ENCODE data around the gene PLXNA3.

DNA sequence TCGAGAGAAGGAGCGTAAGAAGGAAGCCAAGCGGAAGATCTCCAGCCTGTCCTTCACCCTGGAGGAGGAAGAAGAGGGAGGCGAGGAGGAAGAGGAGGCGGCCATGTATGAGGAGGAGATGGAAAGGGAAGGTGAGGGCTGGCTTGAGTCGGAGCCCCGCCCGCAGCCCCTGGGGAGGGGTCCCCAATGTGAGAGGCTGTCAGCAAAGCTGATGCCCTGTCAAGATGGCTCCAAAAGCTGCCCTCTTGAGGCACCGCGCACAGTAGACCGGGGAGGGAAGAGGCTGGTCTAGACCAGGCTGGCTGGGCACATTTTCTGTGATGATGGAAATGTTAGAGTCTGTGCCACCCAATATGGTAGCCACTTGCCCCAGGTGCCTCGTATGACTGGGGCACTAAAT lies 11.7 kb upstream of the PLXNA3 start:
- TF ChIP-seq POLR2A (IDR thresholded peaks at IDR 0.05) (no peak), POLR2AphosphoS5 (IDR thresholded peaks at IDR 0.05) (no peak), EP300 (IDR thresholded peaks at IDR 0.05) (no peak)
- TF ChIP-seq, protein P1, sequence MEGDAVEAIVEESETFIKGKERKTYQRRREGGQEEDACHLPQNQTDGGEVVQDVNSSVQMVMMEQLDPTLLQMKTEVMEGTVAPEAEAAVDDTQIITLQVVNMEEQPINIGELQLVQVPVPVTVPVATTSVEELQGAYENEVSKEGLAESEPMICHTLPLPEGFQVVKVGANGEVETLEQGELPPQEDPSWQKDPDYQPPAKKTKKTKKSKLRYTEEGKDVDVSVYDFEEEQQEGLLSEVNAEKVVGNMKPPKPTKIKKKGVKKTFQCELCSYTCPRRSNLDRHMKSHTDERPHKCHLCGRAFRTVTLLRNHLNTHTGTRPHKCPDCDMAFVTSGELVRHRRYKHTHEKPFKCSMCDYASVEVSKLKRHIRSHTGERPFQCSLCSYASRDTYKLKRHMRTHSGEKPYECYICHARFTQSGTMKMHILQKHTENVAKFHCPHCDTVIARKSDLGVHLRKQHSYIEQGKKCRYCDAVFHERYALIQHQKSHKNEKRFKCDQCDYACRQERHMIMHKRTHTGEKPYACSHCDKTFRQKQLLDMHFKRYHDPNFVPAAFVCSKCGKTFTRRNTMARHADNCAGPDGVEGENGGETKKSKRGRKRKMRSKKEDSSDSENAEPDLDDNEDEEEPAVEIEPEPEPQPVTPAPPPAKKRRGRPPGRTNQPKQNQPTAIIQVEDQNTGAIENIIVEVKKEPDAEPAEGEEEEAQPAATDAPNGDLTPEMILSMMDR (IDR thresholded peaks at IDR 0.05) = no peak
